ENCODE measurements around the gene NLRC3.

NLRC3 gene

GRCh38 chr16:3496386-3496785 lies 80.8 kb downstream of the NLRC3 start:
- DNase-seq (ENCODE audit: low spot score in 2 of 2): no peak
- in situ Hi-C loops (cut with MboI; ENCODE audit: low sequenced_read_pairs): no loop called here

DNA sequence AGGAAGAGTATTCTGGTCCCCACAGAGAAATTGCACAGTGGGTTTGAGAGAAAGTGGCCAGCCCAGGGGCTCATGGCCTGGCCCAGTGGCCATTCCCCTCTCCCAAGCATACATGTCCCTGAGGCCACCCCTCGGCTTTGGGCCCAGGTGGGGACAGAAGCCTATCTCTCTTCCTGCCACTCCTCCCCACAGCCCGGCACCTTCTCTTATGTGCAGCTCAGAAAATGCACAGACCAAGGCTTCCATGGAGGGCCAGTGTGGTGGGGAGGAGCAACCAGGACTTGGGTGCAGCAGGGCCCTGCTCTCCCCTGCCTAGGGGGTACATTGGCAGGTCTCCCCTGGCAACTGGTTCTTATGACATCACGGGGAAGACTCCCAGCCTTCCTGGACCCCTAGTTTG lies 82.0 kb downstream of the NLRC3 start, which contains the start of gene C16orf90:
C16orf90 (minus strand) TSS at position 314 of the 400 bp plus-strand sequence; CDS start at position 246, 68 bp downstream.
- no peak for DNase-seq (ENCODE audit: low spot score in 2 of 2)
- in situ Hi-C loops (cut with MboI; ENCODE audit: low sequenced_read_pairs): no loop called here
- Histone ChIP-seq H3K36me3 (replicated peaks) (no peaks in the 10 kb centered on the region), H3K4me3 (no peak within 1 kb of the TSS), H3K27me3 (ENCODE audit: low read depth) (no peaks in the 10 kb centered on the region), H3K9me3 (no peaks in the 10 kb centered on the region), H3K4me1 (no peaks in the 10 kb centered on the region)

More at GRCh38 chr16:3496386-3496785, 80.8 kb downstream of the NLRC3 start:
- Histone ChIP-seq H3K4me3 (no peak overlapping the region), H3K9me3 (no peaks in the 10 kb centered on the region), H3K36me3 (replicated peaks) (no peaks in the 10 kb centered on the region), H3K4me1 (no peaks in the 10 kb centered on the region), H3K27me3 (ENCODE audit: low read depth) (no peaks in the 10 kb centered on the region)

DNA sequence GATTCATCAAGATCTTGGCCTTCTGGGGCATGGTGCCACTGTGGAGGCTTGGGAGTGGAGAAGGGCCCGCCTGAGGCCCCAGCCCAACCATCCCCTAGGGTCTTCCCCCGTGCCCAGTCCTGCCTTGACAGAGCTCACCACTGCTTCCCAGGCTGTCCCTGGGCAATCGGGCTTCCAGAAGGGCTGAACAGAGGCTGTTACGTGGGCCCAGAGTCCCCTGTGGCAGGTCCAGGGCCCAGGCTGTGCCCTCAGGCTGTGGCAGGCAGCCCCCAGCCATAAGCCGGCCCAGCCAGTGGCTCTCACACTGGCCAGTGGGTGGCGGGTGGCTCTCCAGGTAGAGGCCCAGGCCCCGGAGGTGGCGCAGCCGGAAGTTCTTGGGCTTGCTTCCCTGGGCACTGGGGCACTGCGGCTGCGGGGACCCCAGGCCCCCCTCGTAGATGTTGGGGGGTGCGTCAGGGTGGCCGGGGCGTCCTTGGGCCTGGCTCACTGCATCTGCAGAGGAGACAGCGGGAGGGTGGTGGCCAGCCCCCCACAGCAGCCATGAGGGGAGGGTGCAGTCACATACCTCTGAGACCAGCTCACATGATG lies 82.7 kb downstream of the NLRC3 start:
- in situ Hi-C loops (cut with MboI; ENCODE audit: low sequenced_read_pairs): no loop called here
- Histone ChIP-seq H3K36me3 (replicated peaks) (no peaks in the 10 kb centered on the region), H3K27me3 (ENCODE audit: low read depth) (no peaks in the 10 kb centered on the region), H3K4me1 (no peaks in the 10 kb centered on the region), H3K9me3 (no peaks in the 10 kb centered on the region), H3K4me3 (no peak overlapping the region)
- DNase-seq (ENCODE audit: low spot score in 2 of 2): no peak

GRCh38 chr16:3492356-3492755 lies 84.8 kb downstream of the NLRC3 start:
- no peak for DNase-seq (ENCODE audit: low spot score in 2 of 2)
- Histone ChIP-seq H3K9me3 (no peaks in the 10 kb centered on the region), H3K27me3 (ENCODE audit: low read depth) (no peaks in the 10 kb centered on the region), H3K36me3 (replicated peaks) (no peaks in the 10 kb centered on the region), H3K4me1 (no peaks in the 10 kb centered on the region), H3K4me3 (no peak overlapping the region)
- in situ Hi-C loops (cut with MboI; ENCODE audit: low sequenced_read_pairs): no loop called here

GRCh38 chr16:3490911-3491629 lies 86.1 kb downstream of the NLRC3 start:
- H3K36me3 ChIP-seq (replicated peaks): no peaks in the 10 kb centered on the region; the same call in 1 of the 2 replicates
- DNase-seq (ENCODE audit: low spot score in 2 of 2): peak in 1 of 2 experiments; percentile 16

More at GRCh38 chr16:3490911-3491629, 86.1 kb downstream of the NLRC3 start:
- in situ Hi-C loops (cut with MboI; ENCODE audit: low sequenced_read_pairs): no loop called here
- Histone ChIP-seq H3K9me3 (no peaks in the 10 kb centered on the region), H3K27me3 (ENCODE audit: low read depth) (no peaks in the 10 kb centered on the region), H3K4me3 (no peak overlapping the region), H3K4me1 (no peaks in the 10 kb centered on the region)
